ENCODE results near the gene RPL36.

Gene RPL36

DNA sequence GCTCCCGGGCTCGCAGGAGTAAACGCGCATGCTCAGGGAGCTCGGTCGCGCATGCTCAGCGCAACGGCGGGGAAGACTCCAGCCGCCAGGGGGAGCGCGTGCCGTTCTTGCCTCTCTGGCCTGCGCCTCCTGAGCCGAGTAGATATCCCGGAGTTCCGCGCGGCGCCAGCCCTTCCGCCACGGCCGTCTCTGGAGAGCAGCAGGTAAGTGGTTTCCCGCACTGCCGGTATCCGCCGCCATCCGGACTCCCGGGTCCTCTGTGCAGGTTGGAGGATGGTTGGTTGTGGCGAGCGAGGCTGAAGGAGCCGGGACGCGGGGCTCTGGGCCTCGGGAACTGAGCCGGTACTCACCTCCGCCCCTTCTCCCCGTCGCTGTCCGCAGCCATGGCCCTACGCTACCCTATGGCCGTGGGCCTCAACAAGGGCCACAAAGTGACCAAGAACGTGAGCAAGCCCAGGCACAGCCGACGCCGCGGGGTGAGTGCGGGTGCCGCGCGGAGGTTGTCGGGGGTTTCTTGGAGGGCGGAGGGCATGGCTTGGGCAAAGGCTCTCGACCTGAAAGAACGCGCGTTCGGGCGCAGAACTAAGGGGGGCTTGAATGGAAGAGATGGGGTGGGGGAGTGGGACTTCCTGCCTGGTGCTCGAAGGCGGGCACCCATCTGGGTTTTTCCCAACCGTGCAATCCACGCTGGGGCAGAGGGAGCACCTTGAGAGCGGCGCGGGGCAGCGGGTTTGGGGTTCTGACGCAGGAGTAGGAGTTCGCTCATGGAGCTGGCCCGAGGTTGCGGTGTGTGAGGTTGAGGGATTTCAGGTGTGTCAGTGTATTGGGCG is at the start of gene RPL36:
RPL36 (plus strand) TSS at position 171 of the 830 bp plus-strand sequence; CDS start at position 384, 213 bp downstream.
- peak; percentile 94 to 100 for DNase-seq

DNA sequence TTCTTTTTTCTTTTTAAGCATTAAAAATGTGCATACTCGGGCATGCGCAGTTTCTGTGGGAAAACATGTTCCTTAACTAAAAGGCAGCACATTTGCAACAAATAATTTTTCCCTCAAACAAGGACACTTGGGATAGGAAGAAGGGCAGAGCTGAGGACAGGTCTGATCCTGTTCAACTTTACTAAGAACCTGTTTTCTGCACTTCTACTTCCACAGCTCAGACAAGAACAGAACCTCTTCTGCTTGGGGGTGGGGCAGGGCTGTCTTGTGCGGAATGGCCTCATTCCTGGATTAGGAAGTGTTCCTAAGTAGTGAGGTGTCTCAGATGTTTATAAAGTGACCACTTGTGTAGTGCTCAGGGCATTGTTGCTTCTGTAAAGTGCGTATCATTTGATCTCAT is 48.9 kb upstream of the RPL36 start:
- no peak for DNase-seq

DNA sequence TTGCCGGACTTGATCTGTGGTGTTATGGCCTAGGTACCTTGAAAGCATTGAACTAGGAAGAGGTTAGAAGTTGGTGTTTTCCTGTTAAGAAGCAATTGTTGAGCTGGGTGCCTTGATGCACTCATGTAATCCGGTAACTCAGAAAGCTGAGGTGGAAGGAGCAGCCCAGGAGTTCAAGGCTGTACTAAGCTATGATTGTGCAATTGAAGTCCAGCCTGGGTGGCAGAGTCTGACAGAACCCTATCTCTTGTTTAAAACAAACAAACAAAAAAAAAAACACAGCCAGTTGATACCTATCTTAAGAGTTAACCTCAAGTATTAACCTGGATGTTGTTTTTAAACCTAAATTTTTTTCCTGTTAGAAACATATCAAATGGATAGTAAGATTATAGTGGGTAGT is 47.9 kb upstream of the RPL36 start:
- DNase-seq = no peak

DNA sequence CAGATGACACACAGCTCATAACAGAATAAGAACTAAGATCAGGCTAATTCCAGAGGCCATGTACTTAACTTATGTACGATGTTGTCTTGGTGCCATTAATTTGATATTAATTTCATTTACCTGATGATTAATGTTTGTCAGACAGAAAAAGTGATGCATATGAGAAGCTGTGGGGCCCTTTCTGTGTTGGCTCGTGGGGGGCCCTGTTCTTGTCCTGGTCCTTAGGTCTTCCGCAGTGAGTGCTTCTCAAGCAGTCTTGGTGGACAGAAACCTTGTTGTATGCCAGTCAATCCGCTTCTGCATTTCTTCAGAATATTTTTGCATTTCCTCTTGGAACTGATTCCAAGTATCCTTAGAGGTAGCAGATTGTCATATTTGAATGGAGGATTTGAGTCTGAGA is 47.0 kb upstream of the RPL36 start:
- no peak for DNase-seq

- DNase-seq = no peak
Observed at GRCh38 chr19:5644037-5644436, 46.1 kb upstream of the RPL36 start.

DNA sequence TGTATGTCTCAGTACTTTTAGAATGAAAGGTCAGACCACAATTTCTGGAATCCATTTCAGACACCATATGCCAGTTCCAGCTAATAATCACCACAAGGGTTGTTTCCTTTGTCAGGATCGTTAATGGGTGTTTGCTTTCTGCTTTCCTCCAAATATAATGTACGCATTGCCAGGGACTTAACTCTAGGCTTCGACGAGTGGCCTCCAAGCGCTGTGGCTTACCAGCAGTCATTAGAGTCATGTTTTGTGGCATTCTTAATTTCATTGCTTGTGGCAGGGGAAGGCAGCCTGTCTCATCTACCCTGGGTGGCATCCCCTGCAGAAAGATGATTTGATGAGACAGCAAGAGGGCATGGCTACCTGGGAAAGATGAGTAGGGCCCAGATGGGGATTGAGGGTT is 44.7 kb upstream of the RPL36 start:
- DNase-seq = no peak

- DNase-seq = no peak
Observed at GRCh38 chr19:5646703-5647102, 43.4 kb upstream of the RPL36 start.

- no peak for DNase-seq
Observed at GRCh38 chr19:5648464-5648863, 41.6 kb upstream of the RPL36 start.

- DNase-seq = no peak
Observed at GRCh38 chr19:5651361-5651760, 38.7 kb upstream of the RPL36 start.

- DNase-seq = no peak
Observed at GRCh38 chr19:5652261-5652660, 37.8 kb upstream of the RPL36 start.

- no peak for DNase-seq
Observed at GRCh38 chr19:5654931-5655330, 35.2 kb upstream of the RPL36 start.

DNA sequence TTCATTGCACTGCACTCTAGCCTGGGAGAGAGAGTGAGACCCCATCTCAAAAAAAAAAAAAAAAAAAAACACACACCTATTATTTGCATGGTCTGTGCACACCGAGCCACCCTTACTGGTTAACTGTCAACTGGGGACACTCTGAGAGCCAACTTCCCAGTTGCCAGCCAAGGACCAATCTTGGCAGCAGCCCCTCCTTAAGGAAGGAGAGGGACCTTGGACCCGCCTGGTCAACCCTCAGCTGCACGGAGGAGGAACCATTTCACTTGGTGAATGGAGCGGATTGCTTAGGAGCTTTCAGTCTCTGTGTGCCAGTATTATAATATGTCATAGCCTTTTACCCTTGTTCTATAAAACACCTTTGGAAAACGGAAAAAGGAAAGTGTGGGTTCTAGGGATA is 34.7 kb upstream of the RPL36 start:
- DNase-seq = no peak

- DNase-seq = no peak
Observed at GRCh38 chr19:5661483-5661882, 28.6 kb upstream of the RPL36 start.

DNA sequence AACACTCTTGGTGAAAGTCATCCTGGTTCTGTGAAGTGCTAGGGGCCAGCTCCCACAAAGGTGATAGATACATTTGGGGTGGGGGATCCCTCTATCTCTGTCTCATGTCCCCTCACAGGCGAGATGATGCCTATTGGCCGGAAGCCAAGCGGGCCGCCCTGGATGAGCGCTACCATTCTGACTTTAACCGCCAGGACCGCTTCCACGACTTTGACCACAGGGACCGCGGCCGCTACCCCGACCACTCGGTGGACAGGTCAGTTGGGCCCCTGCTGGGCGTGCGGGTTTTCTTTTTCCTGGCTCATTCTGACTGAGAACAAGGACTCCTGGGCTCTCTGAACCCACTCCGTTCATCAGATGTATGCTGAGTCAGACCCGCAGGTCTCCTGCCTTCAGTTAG is 26.2 kb upstream of the RPL36 start:
- DNase-seq = no peak

GRCh38 chr19:5664515-5664914 is 25.6 kb upstream of the RPL36 start:
- no peak for DNase-seq

DNA sequence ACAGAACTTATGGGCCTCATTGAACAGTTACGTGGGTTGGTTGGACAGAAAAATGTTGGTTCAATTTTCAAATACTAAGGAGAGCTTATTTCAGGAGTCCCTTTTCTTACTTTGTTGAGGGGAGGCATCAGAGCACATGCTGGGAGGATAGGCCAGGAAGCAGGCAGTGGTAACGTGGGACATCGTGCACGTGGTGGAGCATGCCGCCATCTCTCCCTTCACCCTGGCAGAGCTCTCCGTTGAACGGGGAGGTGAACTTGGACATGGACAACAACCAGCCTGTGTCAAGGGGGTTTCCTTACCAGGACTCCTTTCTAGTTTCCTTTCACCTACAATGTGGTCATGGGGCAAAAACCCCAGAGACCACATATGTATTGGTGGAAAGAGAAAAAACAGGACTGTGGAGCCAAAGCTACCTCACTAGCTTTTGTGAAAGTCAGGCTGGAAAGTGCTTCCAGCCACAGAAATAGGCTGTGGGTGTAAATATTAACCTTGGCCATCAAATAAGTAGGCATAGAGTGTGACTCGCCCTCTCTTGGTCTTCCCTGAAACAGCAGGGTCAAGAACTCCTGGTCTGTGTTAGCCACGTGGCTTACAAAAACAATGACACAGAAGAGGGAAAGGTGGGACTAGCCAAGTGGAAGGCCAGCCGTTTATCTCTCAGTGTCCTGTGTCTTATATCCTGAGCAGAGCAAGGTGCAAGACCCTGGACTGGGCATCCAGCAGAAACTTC is 24.1 kb upstream of the RPL36 start:
- no peak for DNase-seq

- DNase-seq = no peak
Observed at GRCh38 chr19:5666921-5667610, 23.0 kb upstream of the RPL36 start.

GRCh38 chr19:5667751-5668271 is 22.3 kb upstream of the RPL36 start:
- DNase-seq = no peak

- DNase-seq = no peak
Observed at GRCh38 chr19:5669212-5669611, 20.9 kb upstream of the RPL36 start.

DNA sequence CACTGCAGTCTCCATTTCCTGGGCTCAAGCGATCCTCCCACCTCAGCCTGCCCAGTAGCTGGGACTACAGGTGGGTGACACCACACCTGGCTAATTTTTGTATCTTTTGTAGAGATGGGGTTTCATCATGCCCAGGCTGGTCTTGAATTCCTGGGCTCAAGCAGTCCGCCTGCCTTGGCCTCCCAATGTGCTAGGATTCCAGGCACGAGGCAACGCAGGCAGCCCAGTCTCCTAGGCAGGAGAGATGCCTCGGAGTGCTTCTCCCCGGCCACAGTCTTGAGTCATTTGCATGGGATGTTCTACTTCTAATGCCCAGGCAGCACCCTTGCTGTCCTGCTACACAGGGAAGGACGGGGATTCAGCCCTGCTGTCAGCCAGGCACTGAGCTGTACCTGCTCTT is 18.5 kb upstream of the RPL36 start:
- DNase-seq = no peak

DNA sequence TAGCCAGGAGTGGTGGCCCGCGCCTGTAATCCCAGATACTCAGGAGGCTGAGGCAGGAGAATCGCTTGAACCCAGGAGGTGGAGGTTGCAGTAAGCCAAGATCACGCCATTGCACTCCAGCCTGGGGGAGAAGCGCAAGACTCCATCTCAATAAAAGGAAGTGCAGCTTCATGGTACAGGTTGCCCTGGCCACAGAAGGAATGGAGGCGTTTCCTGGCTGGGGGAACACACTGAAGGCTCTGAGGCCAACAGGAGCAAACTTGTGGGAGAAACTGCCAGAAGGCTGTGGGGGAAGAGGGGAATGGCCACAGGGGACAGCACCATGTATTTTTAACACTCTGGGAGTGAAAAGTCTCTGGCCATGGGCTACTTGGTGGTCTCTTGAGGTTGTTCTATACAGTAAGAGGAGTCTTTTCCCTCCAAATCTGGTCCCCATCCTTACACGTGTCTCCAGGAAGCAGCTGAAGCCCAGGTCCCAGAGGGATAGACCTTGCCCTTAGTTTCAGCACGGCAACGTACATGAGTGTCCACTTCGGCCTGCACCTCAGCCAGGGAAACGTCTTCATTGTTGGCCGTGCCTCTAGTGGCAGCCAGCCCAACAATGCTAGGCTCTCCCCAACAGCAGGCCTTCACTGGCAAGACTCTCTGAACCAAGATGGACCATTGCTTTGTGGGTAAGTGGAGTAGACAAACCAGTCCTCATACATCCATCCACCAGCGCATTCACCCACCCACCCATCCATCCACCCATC is 17.2 kb upstream of the RPL36 start:
- DNase-seq = no peak

DNA sequence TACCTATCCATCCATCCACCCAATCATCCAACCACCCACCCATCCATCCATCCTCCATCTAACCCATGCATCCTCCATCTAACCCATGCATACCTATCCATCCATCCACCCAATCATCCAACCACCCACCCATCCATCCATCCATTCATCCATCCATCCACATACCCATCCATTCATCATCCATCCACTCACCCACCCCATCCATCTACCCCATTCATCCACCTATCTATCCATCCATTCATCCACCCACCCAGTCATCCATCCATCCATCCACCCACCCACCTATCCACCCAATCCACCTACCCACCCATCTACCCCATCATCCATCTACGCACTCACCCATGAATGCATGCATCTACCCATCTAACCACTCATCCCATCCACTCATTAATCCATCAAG is 16.3 kb upstream of the RPL36 start:
- no peak for DNase-seq

- DNase-seq = no peak
Observed at GRCh38 chr19:5674714-5675113, 15.4 kb upstream of the RPL36 start.

Measured in inflammatory macrophage treated with lipopolysaccharide for 1 hour (primary cell).